Inflammatory macrophage (primary cell): Measurements from ENCODE around the gene ARHGAP23.

Experiments
- DNase-seq, 2 donors: peaks; one replicate each; pipeline ENCODE4 v3.0.0-alpha.2; 2020 to 2022
- total RNA-seq, 18 experiments: gene quantifications; one replicate each; lab custom pipeline; 2026; ENCODE audit warnings: mixed read lengths in 6 of 18, inconsistent platforms in 2 of 18; lab: John Stamatoyannopoulos, UW

ARHGAP23 gene
- total RNA-seq, result 0 to 5.3 (median 0.45) reads per million in 18 experiments

GRCh38 chr17:38428112-38428642, at the start of gene ARHGAP23:
Gene ARHGAP23 (plus strand): TSS chr17:38428464. CDS start chr17:38428486, 22 bp downstream.
- peak in 1 of 2 donors; percentile 24 for DNase-seq

- DNase-seq, result no peak
Observed at GRCh38 chr17:38379448-38379847, 48.8 kb upstream of the ARHGAP23 start.

- no peak for DNase-seq
Observed at GRCh38 chr17:38395090-38395489, 33.2 kb upstream of the ARHGAP23 start.

- no peak for DNase-seq
Observed at GRCh38 chr17:38397227-38397626, 31.0 kb upstream of the ARHGAP23 start.

GRCh38 chr17:38400286-38400685, 28.0 kb upstream of the ARHGAP23 start:
- no peak for DNase-seq

GRCh38 chr17:38401459-38401858, 26.8 kb upstream of the ARHGAP23 start:
- DNase-seq, result no peak

GRCh38 chr17:38402897-38403296, 25.4 kb upstream of the ARHGAP23 start:
- no peak for DNase-seq

- DNase-seq, result no peak
Observed at GRCh38 chr17:38403491-38403890, 24.8 kb upstream of the ARHGAP23 start.

GRCh38 chr17:38404174-38404943, 23.9 kb upstream of the ARHGAP23 start:
- DNase-seq, result no peak

- no peak for DNase-seq
Observed at GRCh38 chr17:38405654-38406053, 22.6 kb upstream of the ARHGAP23 start.

GRCh38 chr17:38410201-38410600, 18.1 kb upstream of the ARHGAP23 start:
- DNase-seq, result no peak

- DNase-seq, result no peak
Observed at GRCh38 chr17:38415250-38416194, 12.7 kb upstream of the ARHGAP23 start.

GRCh38 chr17:38416840-38417209, 11.4 kb upstream of the ARHGAP23 start:
- DNase-seq, result no peak

GRCh38 chr17:38417210-38417951, 10.9 kb upstream of the ARHGAP23 start:
- no peak for DNase-seq

- DNase-seq, result no peak
Observed at GRCh38 chr17:38418062-38418692, 10.1 kb upstream of the ARHGAP23 start.

GRCh38 chr17:38418693-38419507, 9.4 kb upstream of the ARHGAP23 start:
- no peak for DNase-seq

- no peak for DNase-seq
Observed at GRCh38 chr17:38419508-38419981, 8.7 kb upstream of the ARHGAP23 start.

- no peak for DNase-seq
Observed at GRCh38 chr17:38420518-38420917, 7.7 kb upstream of the ARHGAP23 start.

- no peak for DNase-seq
Observed at GRCh38 chr17:38421171-38421841, 7.0 kb upstream of the ARHGAP23 start.
